IPS DF 4.7 (cell line): ENCODE results near the gene KRT78.
A peak's percentile ranks its signal among the peaks of the same experiment; 100 is the strongest.

Source experiments
- DNase-seq: peaks from one replicate; pipeline ENCODE4 v3.0.0-alpha.2; 2013; ENCODE audit warnings: low spot score; ENCODE audit errors: extremely low read depth

Gene KRT78

DNA sequence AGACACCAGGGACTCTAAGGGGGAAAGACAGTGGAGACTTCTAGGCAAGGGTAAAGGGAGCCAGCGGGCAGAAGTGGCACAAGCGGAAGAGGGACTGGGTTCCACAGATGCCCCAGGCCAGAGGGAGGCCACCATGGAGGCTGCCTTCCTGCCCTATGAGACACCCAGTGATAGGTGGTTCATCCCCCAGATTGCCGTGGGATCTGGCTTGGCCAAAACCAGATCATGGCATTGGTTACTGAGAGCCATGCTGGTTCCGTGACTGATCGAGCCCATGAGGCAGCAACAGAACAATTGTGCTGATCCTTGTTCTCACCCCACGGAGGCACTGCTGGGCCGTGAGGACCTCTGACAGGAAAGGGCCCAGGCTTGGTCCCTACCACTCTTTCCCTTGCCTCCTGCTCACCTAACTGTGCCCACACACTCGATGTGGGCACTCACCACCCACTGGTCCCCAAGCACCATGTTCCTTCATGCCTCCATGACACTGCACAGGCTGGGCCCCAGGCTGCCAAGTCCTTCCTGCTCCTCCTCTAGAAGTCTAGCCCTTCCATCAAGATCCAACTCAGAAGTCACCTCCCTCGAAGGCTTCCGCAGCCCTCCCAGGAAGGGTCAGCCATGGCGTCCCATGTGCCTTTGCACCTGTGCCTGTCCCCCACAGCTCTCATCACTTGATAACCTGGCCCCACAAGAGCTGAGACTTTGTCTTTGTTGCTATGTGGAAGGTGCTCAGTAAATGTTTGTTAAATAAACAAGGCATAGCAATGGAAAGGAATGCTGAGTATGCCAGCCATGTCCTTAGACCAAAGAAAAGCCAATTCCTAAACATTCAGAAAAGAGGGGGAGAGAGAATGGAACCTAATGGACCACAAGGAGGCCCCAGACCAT, 21.9 kb downstream of the KRT78 start:
- DNase-seq: peak; percentile 33

DNA sequence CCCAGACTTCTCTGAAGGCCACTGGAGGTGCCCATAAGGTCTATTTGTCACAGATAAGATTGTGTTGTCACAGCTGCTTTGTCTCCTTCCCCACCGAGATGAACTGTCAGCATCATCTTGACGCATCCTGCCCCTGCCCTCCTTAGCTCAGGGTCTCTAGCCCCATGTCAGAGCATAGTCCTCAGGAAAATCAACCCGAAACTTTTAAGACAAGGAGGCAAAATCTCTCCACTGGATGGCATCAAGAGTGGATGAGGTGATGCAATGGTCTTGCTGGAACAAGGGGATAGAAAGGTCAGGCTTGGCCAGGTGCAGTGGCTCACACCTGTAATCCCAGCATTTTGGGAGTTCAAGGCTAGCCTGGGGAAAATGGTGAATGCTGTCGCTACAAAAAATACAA, 22.8 kb downstream of the KRT78 start:
- no peak for DNase-seq

DNA sequence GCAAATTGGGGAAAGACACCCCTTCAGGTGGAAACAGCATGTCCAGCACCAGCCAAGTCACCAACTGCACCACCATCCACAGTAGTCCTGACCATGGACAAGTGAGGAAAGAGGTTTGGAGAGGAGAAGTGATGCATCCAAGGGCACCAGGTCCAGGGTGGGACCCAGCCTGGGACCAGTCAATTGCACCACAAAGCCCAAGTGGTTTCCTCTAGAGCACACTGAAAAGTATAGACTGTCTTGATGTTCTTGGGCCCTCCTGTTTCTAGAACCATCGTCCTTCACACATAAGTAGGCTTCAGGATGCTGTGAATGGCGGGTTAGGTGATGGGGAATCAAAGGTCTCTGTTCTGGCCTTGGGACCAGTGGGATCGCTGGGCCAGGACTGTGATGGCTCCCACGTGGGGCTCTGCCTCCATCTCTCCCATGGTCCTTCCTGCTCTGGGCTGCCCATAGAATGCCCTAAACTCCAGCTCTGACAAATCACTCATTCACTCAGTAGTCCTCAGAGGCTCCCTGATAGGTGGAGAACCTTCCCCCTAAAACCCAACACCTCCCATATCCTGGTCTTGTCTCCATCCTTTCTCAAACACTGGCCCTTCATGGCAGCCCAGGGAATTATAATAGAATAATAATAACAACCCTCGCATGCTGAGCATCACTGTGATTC, 23.9 kb downstream of the KRT78 start:
- DNase-seq: no peak

DNA sequence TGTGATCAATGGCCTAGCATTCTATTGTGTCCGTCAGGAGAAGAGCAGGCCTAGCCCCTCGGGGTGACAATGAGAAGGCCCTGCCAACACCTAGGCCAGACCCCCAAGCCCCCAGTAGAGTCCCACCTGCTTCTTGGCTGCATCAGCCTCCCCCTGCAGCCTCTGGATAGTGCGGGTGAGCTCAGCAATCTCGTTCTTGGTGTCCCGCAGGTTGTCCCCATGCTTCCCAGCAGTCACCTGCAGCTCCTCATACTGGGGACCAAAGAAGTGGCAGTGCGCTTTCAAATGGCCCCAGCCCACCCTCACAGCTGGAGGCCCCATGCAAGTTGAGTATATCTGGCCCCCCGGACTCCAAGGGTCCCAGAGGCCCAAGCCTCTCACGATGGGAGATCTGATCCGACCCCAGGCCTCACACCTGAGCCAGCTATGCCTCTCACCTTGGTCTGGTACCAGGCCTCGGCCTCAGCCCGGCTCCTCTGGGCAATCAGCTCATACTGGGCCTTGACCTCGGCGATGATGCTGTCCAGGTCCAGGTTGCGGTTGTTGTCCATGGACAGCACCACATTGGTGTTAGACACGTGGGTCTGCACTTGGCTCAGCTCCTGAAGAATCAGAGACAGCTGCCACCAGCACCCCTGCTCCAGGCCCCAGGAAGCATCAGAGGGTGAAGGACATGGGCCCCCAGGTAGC, 24.9 kb downstream of the KRT78 start:
- no peak for DNase-seq

DNA sequence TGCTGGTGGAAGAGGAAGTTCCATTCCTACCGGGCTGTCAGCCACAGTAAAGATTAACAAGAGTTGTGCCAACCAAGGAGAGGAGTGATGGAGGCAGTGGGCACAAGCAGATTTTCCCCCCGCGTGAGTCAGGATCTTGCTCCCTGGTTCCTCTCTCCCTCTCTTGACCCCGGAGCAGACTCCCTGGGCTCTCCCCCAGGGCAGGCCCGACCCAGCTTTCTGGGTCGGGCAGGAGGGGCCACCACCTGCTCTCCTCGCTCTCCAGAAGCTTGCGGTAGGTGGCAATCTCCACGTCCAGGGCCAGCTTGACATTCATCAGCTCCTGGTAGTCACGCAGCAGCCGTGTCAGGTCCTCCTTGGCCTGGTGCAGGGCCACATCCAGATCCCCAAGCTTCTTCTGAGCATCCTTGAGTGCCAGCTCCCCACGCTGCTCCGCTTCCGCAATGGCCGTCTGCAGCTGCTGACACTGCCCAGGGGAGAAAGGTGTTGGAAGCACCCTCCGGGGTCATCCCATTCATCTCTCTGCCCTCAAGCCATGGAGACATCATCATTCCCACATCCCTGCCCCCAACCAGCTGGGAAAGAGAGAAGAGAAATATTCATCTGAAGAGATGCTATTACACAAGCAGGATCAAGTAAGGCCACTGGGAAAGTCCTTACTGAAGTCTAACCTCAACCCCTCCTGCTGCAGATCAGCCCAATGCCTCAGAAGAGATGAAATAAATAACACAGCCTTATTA, 25.9 kb downstream of the KRT78 start:
- no peak for DNase-seq

DNA sequence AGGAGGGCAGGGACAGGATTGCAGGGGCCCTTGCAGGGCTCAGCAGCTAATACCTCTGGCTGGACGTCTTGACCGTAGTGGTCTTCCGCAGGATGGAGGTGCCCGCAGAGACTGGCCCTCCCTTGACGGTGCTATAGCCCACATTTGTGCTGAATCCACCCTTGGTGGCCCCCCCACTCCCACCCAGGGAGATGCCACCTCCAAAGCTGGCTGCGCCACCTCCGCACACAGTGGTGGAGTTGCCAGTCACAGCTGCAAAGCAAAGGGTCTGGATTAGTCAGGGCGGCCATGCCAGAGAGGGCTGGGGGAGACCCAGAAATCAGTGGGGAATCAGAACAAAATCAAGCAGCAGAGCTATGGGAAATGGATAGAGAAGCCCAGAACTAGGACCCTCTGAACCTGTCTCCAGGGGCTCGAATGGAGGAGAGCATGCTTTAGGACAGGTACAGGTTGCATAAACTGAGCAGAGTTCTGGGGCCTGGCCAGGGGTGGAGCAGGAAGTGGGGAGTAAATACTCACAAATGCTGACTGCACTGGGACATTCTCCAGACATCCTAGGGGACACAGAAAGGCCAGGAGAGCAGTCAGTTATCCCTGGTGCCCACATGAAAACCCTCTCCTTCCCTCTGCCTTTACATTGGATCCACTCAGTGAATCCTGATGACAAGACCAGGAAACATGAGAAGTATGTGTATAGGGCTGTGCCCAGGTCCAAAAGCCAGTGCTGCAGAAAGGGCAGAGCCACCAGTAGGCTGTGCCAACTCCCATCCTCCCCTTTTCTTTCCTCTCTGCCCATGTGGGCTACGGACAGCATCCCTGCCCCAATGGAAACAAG, 26.8 kb downstream of the KRT78 start:
- no peak for DNase-seq

DNA sequence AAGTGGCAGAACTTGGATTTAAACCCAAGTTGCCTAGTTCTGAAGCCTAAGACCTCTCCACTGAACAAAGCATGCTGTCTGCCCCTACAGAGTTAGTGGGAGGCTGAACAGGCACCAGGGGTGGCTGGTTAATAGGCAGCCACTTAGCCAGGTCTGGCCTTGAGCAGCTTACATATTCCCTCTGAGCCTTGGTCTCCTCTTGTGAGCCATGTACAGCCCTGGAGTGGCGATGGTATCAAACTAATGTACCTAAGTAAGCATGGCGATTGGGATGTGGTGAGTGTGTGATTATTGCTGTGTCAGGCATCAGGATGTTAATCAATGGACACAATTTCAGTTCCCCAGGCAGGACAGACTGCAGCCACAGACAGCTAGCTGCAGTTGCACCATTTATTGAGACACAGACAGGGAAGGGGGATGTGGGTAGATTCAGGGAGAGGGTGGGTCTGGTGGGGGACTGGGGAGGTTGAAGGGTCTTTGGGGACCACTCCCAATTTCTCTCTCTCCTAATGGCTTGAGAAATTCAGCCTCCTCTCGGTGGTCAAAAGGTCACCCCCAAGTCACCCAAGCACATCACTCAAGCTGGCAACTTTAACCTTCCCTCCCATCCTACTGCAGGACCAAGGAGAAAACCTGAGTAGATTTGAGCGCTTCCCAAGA, 27.6 kb downstream of the KRT78 start:
- DNase-seq: no peak

DNA sequence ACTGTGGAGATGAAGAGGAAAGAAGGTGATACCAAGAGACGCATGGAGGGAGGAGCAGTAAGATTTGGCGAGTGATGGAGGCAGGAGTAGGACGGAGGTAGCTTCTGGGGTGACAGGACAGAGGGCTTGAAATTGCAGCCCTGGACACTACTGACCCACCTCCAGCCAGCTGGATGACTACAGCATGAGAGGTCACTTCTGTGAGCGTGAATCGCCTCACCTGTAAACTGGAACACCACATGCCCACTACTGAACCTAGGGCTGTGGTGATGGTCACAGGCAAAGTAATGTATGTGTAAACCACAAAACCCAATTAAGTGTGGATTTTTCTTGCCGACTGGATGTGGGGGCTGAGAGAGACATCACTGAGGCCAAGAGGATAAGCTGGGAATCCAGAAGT, 28.3 kb downstream of the KRT78 start:
- DNase-seq: no peak

DNA sequence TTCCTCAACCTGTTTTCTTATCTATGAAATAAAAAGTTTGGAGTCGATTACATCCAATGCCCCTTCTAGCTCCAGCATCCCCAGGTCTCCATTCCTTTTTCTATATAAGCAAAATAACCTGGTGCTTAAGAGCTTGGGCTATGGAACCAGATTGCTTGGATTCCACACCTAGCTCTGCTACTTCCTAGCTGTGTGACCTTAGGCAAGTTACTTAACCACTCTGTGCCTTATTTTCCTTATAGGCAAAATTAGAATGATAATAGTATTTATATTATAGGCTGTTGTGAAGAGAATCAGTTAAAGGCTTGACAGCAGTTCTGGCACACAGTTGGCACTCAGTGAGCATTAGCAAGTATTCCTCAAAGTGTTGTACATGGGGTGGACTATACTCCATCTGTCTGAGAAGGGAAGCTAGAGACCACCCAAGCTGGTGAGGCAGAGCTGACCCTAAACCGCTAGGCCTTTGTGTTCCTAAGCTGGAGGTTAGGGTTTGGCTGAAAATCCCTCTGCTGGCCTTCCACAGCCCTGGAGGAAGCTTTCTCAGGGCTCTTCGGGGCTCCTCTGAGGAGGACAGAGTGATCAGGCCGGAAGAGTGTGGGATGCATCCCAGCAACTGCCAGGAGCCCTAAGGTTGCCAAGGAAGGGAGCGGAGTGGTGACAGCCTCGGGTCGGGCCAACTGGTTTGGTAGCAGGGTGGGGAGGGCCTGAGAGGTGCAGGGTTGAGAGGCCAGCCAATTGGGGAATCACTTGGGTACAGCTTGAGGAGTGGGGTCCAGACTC, 28.9 kb downstream of the KRT78 start:
- DNase-seq: no peak

DNA sequence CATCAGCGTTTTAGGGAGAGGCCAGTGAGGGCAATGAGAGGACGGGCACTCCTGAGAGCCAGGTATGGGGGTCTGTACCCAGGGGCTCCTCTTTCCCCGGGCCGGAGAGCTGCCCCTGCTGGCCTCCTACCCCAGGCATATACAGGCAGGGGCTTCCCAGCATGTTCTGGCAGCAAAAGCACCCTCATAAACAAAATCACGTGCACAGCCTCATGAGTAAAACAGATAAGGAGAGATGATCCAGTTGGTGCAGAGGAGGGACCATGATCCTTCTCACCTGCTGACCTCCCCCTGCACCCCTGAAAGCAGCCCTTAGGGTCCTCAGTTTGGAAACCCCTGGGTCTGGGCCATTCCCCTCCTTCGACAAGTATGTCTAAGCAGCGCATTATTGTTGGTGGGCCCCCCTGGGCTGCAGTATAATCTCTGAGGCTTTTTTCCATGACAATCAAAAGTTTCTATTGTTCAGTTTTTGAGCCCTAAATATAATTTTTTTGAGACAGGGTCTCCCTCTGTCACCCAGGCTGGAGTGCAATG, 29.8 kb downstream of the KRT78 start:
- no peak for DNase-seq

DNA sequence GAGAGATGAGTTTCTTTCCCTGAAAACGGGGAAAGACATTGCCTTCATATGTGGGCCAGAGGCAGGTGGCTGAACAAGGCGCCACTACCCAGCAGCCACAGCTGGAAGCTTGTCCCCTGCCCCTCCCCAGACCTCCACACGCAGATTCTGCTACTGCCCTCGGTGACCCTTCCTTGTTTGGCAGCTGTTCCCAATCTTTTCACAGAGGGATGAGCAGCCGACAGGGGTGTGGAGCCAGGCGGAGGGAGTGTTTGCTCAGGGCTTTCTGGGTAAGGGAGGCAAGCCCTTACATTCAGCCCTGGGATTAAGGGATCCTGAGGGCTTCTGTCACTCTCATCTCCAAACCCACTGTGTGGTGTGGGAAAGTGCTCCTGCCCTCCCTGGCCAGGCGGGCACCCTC, 30.4 kb downstream of the KRT78 start:
- DNase-seq: no peak

DNA sequence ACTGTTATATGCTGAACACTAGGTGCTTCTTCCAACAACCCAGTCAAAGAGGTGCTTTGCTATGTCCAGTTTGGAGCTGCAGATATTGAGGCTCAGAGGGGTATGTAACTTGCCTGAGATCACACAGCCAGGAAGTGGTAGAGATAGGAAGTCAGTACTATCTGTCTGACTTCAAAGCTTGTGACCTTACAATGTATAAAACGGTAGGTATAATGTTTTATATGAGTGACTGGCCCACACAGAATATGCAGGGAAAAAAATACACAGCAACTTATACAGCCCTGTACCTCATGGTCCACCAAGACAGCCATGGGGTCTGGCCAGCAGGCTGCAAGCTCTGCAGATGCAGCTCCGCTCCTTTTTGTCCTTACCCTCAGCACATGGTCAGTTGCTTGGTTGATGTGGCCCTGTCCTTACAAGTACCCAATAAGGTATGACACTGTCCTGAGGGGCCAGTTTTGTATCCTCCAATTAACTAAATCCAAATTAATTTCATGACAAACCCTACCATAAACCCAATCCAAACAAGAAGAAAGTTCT, 31.0 kb downstream of the KRT78 start:
- DNase-seq: no peak

DNA sequence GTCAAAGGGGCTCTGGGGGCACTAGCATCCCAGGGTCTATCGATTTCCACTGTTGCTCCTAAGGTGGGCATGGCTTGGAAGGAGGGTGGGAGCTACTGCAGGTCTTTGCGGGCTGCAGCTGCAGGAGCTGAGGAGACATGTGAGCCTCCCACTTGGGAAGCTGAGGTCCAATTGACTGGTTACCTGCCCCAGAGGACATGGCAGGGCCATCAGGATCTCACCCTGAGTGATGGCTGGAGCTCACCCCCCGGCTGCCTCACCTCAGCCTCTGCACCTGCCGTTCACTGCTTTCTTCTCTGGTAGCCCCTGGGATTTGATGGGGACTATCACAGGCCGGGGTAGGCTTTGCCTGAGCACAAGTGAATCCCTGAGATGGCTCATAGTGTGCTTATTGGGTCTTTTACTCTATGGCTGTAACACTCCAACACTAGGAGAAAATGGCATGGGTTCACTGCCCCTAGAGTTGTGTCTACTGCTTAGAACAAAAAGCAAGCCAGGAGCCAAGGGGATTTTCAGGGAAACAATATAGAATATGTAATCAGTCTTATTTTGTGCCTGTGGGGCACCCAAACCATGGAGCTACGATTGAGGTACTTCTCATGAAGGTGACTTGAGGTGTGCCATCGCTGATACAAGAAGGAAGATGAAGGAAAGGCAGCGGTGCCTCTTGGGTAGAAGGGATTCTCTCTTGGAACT, 31.6 kb downstream of the KRT78 start:
- no peak for DNase-seq

DNA sequence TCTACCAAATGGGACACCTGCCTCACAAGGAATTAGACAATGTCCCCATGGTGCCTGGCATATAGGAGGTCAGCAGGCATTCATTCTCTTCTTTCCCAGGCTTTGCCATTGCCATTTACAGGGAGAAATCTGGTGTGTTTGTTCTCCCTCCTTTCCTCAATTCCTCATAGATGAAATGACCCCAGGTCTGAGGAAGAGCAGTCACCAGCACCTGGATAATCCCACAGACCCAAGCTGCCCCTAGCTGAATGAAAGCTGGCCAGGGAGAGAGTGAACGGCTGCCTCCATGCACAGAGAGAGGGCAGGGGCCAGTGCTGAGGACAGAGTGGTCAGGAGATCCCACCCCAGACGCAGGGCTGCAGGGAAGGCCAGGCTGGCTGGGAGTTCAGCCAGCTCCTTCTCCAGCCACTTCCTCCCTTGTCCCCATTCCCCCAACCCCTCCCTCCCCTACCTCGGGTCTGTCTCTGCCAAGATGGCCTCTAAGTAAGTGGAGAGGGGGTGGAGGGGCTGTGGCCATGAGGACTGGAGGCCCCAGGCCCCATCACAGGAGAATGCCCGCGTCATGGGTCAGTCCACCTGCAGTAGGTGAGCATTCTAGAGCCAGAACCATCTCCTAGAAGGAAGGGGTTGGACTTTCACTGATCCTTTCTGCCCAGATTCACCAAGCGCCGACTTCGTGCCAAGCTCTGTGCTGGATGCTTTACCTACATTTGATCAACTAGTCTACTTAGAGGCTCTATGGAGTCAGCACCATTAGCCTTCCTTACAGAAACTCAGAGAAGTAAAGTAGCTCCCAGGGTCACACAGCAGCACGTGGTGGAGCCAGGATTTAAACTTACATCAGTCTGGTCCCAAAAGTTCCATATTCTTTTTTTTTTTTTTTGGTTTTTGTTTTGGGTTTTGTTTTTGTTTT, 32.9 kb downstream of the KRT78 start:
- no peak for DNase-seq

DNA sequence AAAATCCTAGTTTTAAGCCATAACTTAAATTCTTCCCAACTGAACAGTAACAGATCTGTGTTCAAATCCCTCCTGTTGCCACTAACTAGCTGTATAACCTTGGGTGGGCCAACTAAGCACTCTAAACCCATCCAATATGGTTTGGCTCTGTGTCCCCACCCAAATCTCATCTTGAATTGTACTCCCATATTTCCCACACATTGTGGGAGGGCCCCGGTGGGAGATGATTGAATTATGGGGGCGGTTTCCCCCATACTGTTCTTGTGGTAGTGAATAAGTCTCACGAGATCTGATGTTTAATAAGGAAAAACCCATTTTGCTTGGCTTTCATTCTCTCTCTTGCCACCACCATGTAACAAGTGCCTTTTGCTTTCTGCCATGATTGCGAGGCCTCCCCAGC, 33.6 kb downstream of the KRT78 start:
- no peak for DNase-seq

DNA sequence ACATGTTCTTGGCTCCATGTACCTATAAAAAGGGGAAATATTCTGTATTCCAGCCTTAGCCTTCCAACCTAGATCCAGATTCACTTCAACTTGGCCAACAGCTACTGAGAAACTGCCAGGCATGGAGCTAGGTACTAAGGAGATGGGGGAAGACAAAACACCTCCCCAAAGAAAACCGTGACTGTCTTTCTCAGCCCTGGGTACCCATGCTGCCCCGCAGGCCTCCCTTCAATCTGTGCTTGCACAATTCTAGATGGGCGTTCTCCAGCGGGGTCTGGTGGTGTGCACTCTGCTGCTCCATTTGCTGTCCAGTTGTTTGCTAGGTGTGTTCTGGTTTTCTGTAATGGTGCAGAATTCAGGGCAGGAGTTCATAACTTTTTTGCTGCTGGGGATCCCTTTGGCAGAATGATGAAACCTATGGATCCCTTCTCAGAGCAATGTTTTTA, 34.1 kb downstream of the KRT78 start:
- no peak for DNase-seq
